Astrocyte (in vitro differentiated cells and primary cell): ENCODE data around the gene ACD. TPM values are rescaled to one million over a fixed set of nuclear protein-coding genes. Genes with fewer than 3 reads are reported as not detected.

Experiments used
- DNase-seq: peaks from one replicate; pipeline ENCODE4 v3.0.0-alpha.2; 2010; ENCODE audit warnings: low read depth
- FAIRE-seq: peaks from 2 replicates; lab custom pipeline; 2011; peaks lifted over from hg19 to GRCh38; lab: Jason Lieb, UNC
- H2AFZ ChIP-seq: 2 replicates; pipeline ENCODE4 v1.6.0; 2012; ENCODE audit warnings: low read depth, low read length, inconsistent platforms
- H3K27ac ChIP-seq: 2 replicates; pipeline ENCODE4 v1.5.1; 2011; ENCODE audit warnings: low read depth, low read length, inconsistent platforms
- H3K27me3 ChIP-seq: 2 replicates; pipeline ENCODE4 v1.6.0; 2011; ENCODE audit warnings: low read length, inconsistent platforms; ENCODE audit not compliant: insufficient read depth
- H3K36me3 ChIP-seq: 2 replicates; pipeline ENCODE4 v1.5.1; 2011; ENCODE audit warnings: low read length, inconsistent platforms; ENCODE audit not compliant: insufficient read depth
- H3K4me1 ChIP-seq: 2 replicates; pipeline ENCODE4 v1.5.1; 2011; ENCODE audit warnings: low read length, inconsistent platforms; ENCODE audit not compliant: insufficient read depth
- H3K4me2 ChIP-seq: 2 replicates; pipeline ENCODE4 v1.6.0; 2012; ENCODE audit warnings: low read length, inconsistent platforms
- H3K4me3 ChIP-seq: 2 replicates; pipeline ENCODE4 v1.5.1; 2011; ENCODE audit warnings: low read depth, mild to moderate bottlenecking, low read length, inconsistent platforms; ENCODE audit not compliant: insufficient read depth
- H3K79me2 ChIP-seq: 2 replicates; pipeline ENCODE4 v1.6.0; 2012; ENCODE audit warnings: mild to moderate bottlenecking, low read length, inconsistent platforms; ENCODE audit not compliant: insufficient read depth
- H3K9ac ChIP-seq: 2 replicates; pipeline ENCODE4 v1.6.0; 2012; ENCODE audit warnings: mild to moderate bottlenecking, low read length, inconsistent platforms
- H3K9me3 ChIP-seq: 2 replicates; pipeline ENCODE4 v1.5.1; 2012; ENCODE audit warnings: low read depth, mild to moderate bottlenecking, low read length, inconsistent platforms; ENCODE audit not compliant: insufficient read depth
- H4K20me1 ChIP-seq: 2 replicates; pipeline ENCODE4 v1.6.0; 2012; ENCODE audit warnings: low read length, inconsistent platforms; ENCODE audit not compliant: insufficient read depth
- H3K27ac Mint-ChIP-seq: one replicate; pipeline ENCODE4 v1.8.0; 2021; ENCODE audit warnings: mild to moderate bottlenecking, mixed read lengths; ENCODE audit not compliant: unreplicated experiment
- H3K27me3 Mint-ChIP-seq: one replicate; pipeline ENCODE4 v1.8.0; 2021; ENCODE audit warnings: low read depth, mixed read lengths; ENCODE audit not compliant: unreplicated experiment
- H3K36me3 Mint-ChIP-seq: one replicate; pipeline ENCODE4 v1.8.0; 2021; ENCODE audit warnings: low read depth, mixed read lengths; ENCODE audit not compliant: unreplicated experiment
- H3K4me1 Mint-ChIP-seq: one replicate; pipeline ENCODE4 v1.8.0; 2021; ENCODE audit warnings: low read depth, mixed read lengths; ENCODE audit not compliant: unreplicated experiment
- H3K4me3 Mint-ChIP-seq: one replicate; pipeline ENCODE4 v1.8.0; 2021; ENCODE audit warnings: mild to moderate bottlenecking, moderate library complexity, mixed read lengths; ENCODE audit not compliant: unreplicated experiment
- H3K9me3 Mint-ChIP-seq: one replicate; pipeline ENCODE4 v1.8.0; 2021; ENCODE audit warnings: mild to moderate bottlenecking, mixed read lengths; ENCODE audit not compliant: unreplicated experiment
- CTCF ChIP-seq: IDR thresholded peaks from 2 replicates; pipeline ENCODE4 v1.5.1; 2011; ENCODE audit warnings: low read depth, mild to moderate bottlenecking, inconsistent platforms, low read length, moderate library complexity; ENCODE audit not compliant: insufficient read depth
- EZH2 ChIP-seq: IDR thresholded peaks from 2 replicates; pipeline ENCODE4 v1.6.1; 2012; ENCODE audit warnings: mild to moderate bottlenecking, low read length, inconsistent platforms; ENCODE audit not compliant: insufficient read depth
- total RNA-seq: library from RNA; stranded (reverse); gene quantifications from 2 replicates; pipeline ENCODE4 v1.2.1, GENCODE V29; 2021

The ACD gene
- total RNA-seq, 1 donor from 2014 or later: 11.8 TPM

GRCh38 chr16:67657751-67658518 is 2.1 kb downstream of the ACD start:
- Mint-ChIP-seq H3K9me3 (no peaks in the 10 kb centered on the region), H3K27me3 (peaks cover 15% of the 10 kb centered on the region), H3K27ac (peak overlapping the region; percentile 26), H3K4me1 (peaks cover 3% of the 10 kb centered on the region), H3K4me3 (no peak overlapping the region), H3K36me3 (peaks cover 2% of the 10 kb centered on the region)
- FAIRE-seq: no peak
- no peak overlapping the region for H3K9ac ChIP-seq
- no peak overlapping the region for H3K4me3 ChIP-seq
- no peaks in the 10 kb centered on the region for H3K9me3 ChIP-seq
- H3K4me1 ChIP-seq: peaks cover 20% of the 10 kb centered on the region
- H3K79me2 ChIP-seq: peaks cover 14% of the 10 kb centered on the region
- H2AFZ ChIP-seq: no peak overlapping the region
- DNase-seq: no peak
- TF ChIP-seq EZH2 (no peak), CTCF (no peak)
- no peak overlapping the region for H3K4me2 ChIP-seq
- peaks cover 2% of the 10 kb centered on the region for H3K36me3 ChIP-seq
- H4K20me1 ChIP-seq: peaks cover 25% of the 10 kb centered on the region
- H3K27me3 ChIP-seq: no peaks in the 10 kb centered on the region
- H3K27ac ChIP-seq: no peak overlapping the region

GRCh38 chr16:67657017-67657608 is 2.9 kb downstream of the ACD start:
- Histone ChIP-seq H3K27ac (no peak overlapping the region), H2AFZ (no peak overlapping the region), H3K79me2 (peaks cover 14% of the 10 kb centered on the region), H3K4me3 (no peak overlapping the region), H3K9me3 (no peaks in the 10 kb centered on the region), H3K4me1 (peaks cover 20% of the 10 kb centered on the region), H3K4me2 (no peak overlapping the region), H4K20me1 (peaks cover 23% of the 10 kb centered on the region), H3K36me3 (peaks cover 2% of the 10 kb centered on the region), H3K27me3 (peaks cover 3% of the 10 kb centered on the region), H3K9ac (no peak overlapping the region)
- Mint-ChIP-seq H3K27ac (no peak overlapping the region), H3K9me3 (no peaks in the 10 kb centered on the region), H3K4me1 (peaks cover 3% of the 10 kb centered on the region), H3K36me3 (peaks cover 2% of the 10 kb centered on the region), H3K4me3 (no peak overlapping the region), H3K27me3 (peaks cover 17% of the 10 kb centered on the region)
- DNase-seq (no peak), FAIRE-seq (no peak)
- TF ChIP-seq EZH2: no peak

GRCh38 chr16:67656344-67657016 is 3.6 kb downstream of the ACD start:
- no peak overlapping the region for H3K4me2 ChIP-seq
- peaks cover 24% of the 10 kb centered on the region for H3K27me3 Mint-ChIP-seq
- no peak overlapping the region for H3K4me3 ChIP-seq
- DNase-seq: no peak
- H3K79me2 ChIP-seq: peaks cover 14% of the 10 kb centered on the region
- FAIRE-seq: no peak
- peaks cover 24% of the 10 kb centered on the region for H4K20me1 ChIP-seq
- peaks cover 2% of the 10 kb centered on the region for H3K36me3 ChIP-seq
- H3K27ac Mint-ChIP-seq: no peak overlapping the region
- H3K36me3 Mint-ChIP-seq: peaks cover 4% of the 10 kb centered on the region
- peaks cover 8% of the 10 kb centered on the region for H3K27me3 ChIP-seq
- H3K9ac ChIP-seq: no peak overlapping the region
- TF ChIP-seq EZH2 (no peak), CTCF (no peak)
- no peaks in the 10 kb centered on the region for H3K9me3 Mint-ChIP-seq
- no peak overlapping the region for H3K4me3 Mint-ChIP-seq
- no peak overlapping the region for H2AFZ ChIP-seq
- no peak overlapping the region for H3K27ac ChIP-seq
- H3K9me3 ChIP-seq: no peaks in the 10 kb centered on the region
- H3K4me1 ChIP-seq: peaks cover 20% of the 10 kb centered on the region
- H3K4me1 Mint-ChIP-seq: peaks cover 3% of the 10 kb centered on the region
